Neural cell (in vitro differentiated cells): ENCODE results near the gene GALNT10. TPM values are rescaled to one million over a fixed set of nuclear protein-coding genes. Genes with fewer than 3 reads are reported as not detected.

Experiments used
- H2AFZ ChIP-seq: fragments of 200-600, 300-800 bp; sonication (generic), shearing (Covaris generic); 2 replicates; pipeline ENCODE4 v1.6.0; 2014; ENCODE audit warnings: low read depth, mild to moderate bottlenecking, antibody characterized with exemption, low read length, moderate library complexity
- H3F3A ChIP-seq: fragments of 200-600 bp; shearing (Covaris generic); 2 replicates; pipeline ENCODE4 v1.6.1; 2016; ENCODE audit warnings: mild to moderate bottlenecking, moderate library complexity, mixed read lengths, antibody characterized with exemption, low read length; ENCODE audit not compliant: insufficient read depth, poor library complexity, severe bottlenecking
- H3K27ac ChIP-seq: fragments of 200-600, 300-800 bp; sonication (generic), shearing (Covaris generic); 2 replicates; pipeline ENCODE4 v1.5.1; 2014; ENCODE audit warnings: mild to moderate bottlenecking, low read length, moderate library complexity
- H3K27me3 ChIP-seq: fragments of 300-800, 200-600 bp; sonication (generic), shearing (Covaris generic); 2 replicates; pipeline ENCODE4 v1.6.0; 2014; ENCODE audit warnings: mild to moderate bottlenecking, low read depth, low read length, moderate library complexity; ENCODE audit not compliant: insufficient read depth
- H3K36me3 ChIP-seq: fragments of 300-800, 200-600 bp; sonication (generic), shearing (Covaris generic); 2 replicates; pipeline ENCODE4 v1.5.1; 2014; ENCODE audit warnings: mild to moderate bottlenecking, antibody characterized with exemption, low read length, moderate library complexity; ENCODE audit not compliant: insufficient read depth
- H3K4me2 ChIP-seq: fragments of 300-800, 200-600 bp; sonication (generic), shearing (Covaris generic); 2 replicates; pipeline ENCODE4 v1.6.0; 2014; ENCODE audit warnings: mild to moderate bottlenecking, low read length
- H3K4me3 ChIP-seq: fragments of 300-800, 200-600 bp; sonication (generic), shearing (Covaris generic); 2 replicates; pipeline ENCODE4 v1.5.1; 2014; ENCODE audit warnings: mild to moderate bottlenecking, low read length, moderate library complexity
- H3K79me2 ChIP-seq: fragments of 200-600 bp; shearing (Covaris generic); replicated peaks from 2 replicates; pipeline ENCODE4 v1.6.0; 2014; ENCODE audit warnings: mild to moderate bottlenecking, low read length, moderate library complexity; ENCODE audit not compliant: insufficient read depth
- H3K9ac ChIP-seq: fragments of 300-800, 200-600 bp; sonication (generic), shearing (Covaris generic); 2 replicates; pipeline ENCODE4 v1.6.1; 2016; ENCODE audit warnings: mild to moderate bottlenecking, low read length, mixed read lengths
- H3K9me2 ChIP-seq: fragments of 200-600 bp; shearing (Covaris generic); 2 replicates; pipeline ENCODE4 v1.6.1; 2016; ENCODE audit warnings: mild to moderate bottlenecking, low read length, mixed read lengths; ENCODE audit not compliant: insufficient read depth
- H3K9me3 ChIP-seq: fragments of 200-600, 300-800 bp; sonication (generic), shearing (Covaris generic); 2 replicates; pipeline ENCODE4 v1.6.1; 2016; ENCODE audit warnings: mild to moderate bottlenecking, mixed run types, low read length, moderate library complexity, mixed read lengths
- H4K20me1 ChIP-seq: fragments of 200-600 bp; shearing (Covaris generic); 2 replicates; pipeline ENCODE4 v1.6.1; 2016; ENCODE audit warnings: mild to moderate bottlenecking, mixed run types; ENCODE audit not compliant: insufficient read depth
- CTCF ChIP-seq: fragments of 450-650 bp; IDR thresholded peaks from 2 replicates; pipeline ENCODE4 v1.5.1; 2014; ENCODE audit warnings: antibody characterized with exemption, mild to moderate bottlenecking, moderate library complexity; ENCODE audit not compliant: poor library complexity, severe bottlenecking
- EP300 ChIP-seq: fragments of 450-650 bp; conservative IDR thresholded peaks from 2 replicates; pipeline ENCODE4 v1.6.1; 2014; ENCODE audit warnings: antibody characterized with exemption, mild to moderate bottlenecking, moderate library complexity; ENCODE audit not compliant: poor library complexity, severe bottlenecking
- EZH2 ChIP-seq: fragments of 200-600, 300-800 bp; shearing (Covaris generic), sonication (generic); IDR thresholded peaks from 2 replicates; pipeline ENCODE4 v1.6.1; 2014; ENCODE audit warnings: antibody characterized with exemption, low read length, borderline replicate concordance, mild to moderate bottlenecking; ENCODE audit not compliant: insufficient read depth, poor library complexity, severe bottlenecking
- MXI1 ChIP-seq: fragments of 450-650 bp; conservative IDR thresholded peaks from 2 replicates; pipeline ENCODE4 v1.6.1; 2014; ENCODE audit warnings: antibody characterized with exemption, mild to moderate bottlenecking; ENCODE audit not compliant: poor library complexity, severe bottlenecking
- POLR2AphosphoS5 ChIP-seq: IDR thresholded peaks from 2 replicates; pipeline ENCODE4 v1.6.1; 2012
- RAD21 ChIP-seq: fragments of 450-650 bp; conservative IDR thresholded peaks from 2 replicates; pipeline ENCODE4 v1.6.1; 2014; ENCODE audit warnings: antibody characterized with exemption, mild to moderate bottlenecking, moderate library complexity
- REST ChIP-seq: IDR thresholded peaks from 2 replicates; pipeline ENCODE4 v1.6.1; 2012; ENCODE audit warnings: borderline replicate concordance
- SMC3 ChIP-seq: fragments of 450-650 bp; conservative IDR thresholded peaks from 2 replicates; pipeline ENCODE4 v1.6.1; 2014; ENCODE audit warnings: antibody characterized with exemption, mild to moderate bottlenecking, moderate library complexity; ENCODE audit not compliant: poor library complexity
- TAF1 ChIP-seq: IDR thresholded peaks from 2 replicates; pipeline ENCODE4 v1.6.1; 2012; ENCODE audit warnings: low read depth
- polyA plus RNA-seq: library from polyadenylated mRNA; depleted of rRNA; stranded (reverse); fragments of >200 nt; gene quantifications from 2 replicates; pipeline ENCODE4 v1.2.3, GENCODE V29; 2014

GALNT10 gene
- polyA plus RNA-seq, 1 donor from 2014 or later, result 3.1 TPM

- H3K9ac ChIP-seq, result no peak overlapping the region
- no peaks in the 10 kb centered on the region for H3K9me3 ChIP-seq
- H3K27me3 ChIP-seq, result no peaks in the 10 kb centered on the region
- no peak overlapping the region for H3K27ac ChIP-seq
- H3K4me3 ChIP-seq, result no peak overlapping the region
- TF ChIP-seq RAD21 (no peak), POLR2AphosphoS5 (no peak), REST (no peak), SMC3 (no peak), CTCF (no peak), EZH2 (no peak), TAF1 (no peak), MXI1 (no peak), EP300 (no peak)
- H3K79me2 ChIP-seq, result no peaks in the 10 kb centered on the region
- H3K36me3 ChIP-seq, result no peaks in the 10 kb centered on the region
- no peak overlapping the region for H2AFZ ChIP-seq
- H3K4me2 ChIP-seq, result no peak overlapping the region
- no peaks in the 10 kb centered on the region for H3F3A ChIP-seq
- no peaks in the 10 kb centered on the region for H3K9me2 ChIP-seq
- no peaks in the 10 kb centered on the region for H4K20me1 ChIP-seq
These were observed 124.7 kb downstream of the GALNT10 start for GRCh38 chr5:154315196-154315595.

- no peak overlapping the region for H3K4me2 ChIP-seq
- no peaks in the 10 kb centered on the region for H3F3A ChIP-seq
- H3K9ac ChIP-seq, result no peak overlapping the region
- H3K79me2 ChIP-seq, result no peaks in the 10 kb centered on the region
- no peaks in the 10 kb centered on the region for H3K9me2 ChIP-seq
- H3K36me3 ChIP-seq, result no peaks in the 10 kb centered on the region
- H3K27me3 ChIP-seq, result no peaks in the 10 kb centered on the region
- H3K27ac ChIP-seq, result no peak overlapping the region
- no peak overlapping the region for H2AFZ ChIP-seq
- no peaks in the 10 kb centered on the region for H3K9me3 ChIP-seq
- TF ChIP-seq REST (no peak), SMC3 (no peak), CTCF (no peak), MXI1 (no peak), POLR2AphosphoS5 (no peak), EP300 (no peak), RAD21 (no peak), EZH2 (no peak), TAF1 (no peak)
- no peak overlapping the region for H3K4me3 ChIP-seq
- H4K20me1 ChIP-seq, result no peaks in the 10 kb centered on the region
These were observed 125.2 kb downstream of the GALNT10 start for GRCh38 chr5:154315756-154316155.
